D721Med (cell line): ENCODE results near the gene DFFB.

Source experiments
- DNase-seq: peaks from one replicate; pipeline ENCODE4 v3.0.0; 2011; ENCODE audit warnings: low spot score; ENCODE audit not compliant: insufficient read length
- FAIRE-seq: peaks from 2 replicates; lab custom pipeline; 2011; peaks lifted over from hg19 to GRCh38; lab: Jason Lieb, UNC
- CTCF ChIP-seq: IDR thresholded peaks from 2 replicates; pipeline ENCODE4 v1.5.1; 2012; ENCODE audit warnings: mild to moderate bottlenecking, control low read depth; ENCODE audit not compliant: insufficient read depth; ENCODE audit errors: missing control alignments

DFFB gene

GRCh38 chr1:3908886-3909517, 51.7 kb downstream of the DFFB start:
- no peak for FAIRE-seq
- no peak for DNase-seq
- no peak for TF ChIP-seq CTCF

- no peak for DNase-seq
- FAIRE-seq, result no peak
- TF ChIP-seq CTCF, result no peak
Measured at GRCh38 chr1:3909615-3910014, 52.3 kb downstream of the DFFB start.

DNA sequence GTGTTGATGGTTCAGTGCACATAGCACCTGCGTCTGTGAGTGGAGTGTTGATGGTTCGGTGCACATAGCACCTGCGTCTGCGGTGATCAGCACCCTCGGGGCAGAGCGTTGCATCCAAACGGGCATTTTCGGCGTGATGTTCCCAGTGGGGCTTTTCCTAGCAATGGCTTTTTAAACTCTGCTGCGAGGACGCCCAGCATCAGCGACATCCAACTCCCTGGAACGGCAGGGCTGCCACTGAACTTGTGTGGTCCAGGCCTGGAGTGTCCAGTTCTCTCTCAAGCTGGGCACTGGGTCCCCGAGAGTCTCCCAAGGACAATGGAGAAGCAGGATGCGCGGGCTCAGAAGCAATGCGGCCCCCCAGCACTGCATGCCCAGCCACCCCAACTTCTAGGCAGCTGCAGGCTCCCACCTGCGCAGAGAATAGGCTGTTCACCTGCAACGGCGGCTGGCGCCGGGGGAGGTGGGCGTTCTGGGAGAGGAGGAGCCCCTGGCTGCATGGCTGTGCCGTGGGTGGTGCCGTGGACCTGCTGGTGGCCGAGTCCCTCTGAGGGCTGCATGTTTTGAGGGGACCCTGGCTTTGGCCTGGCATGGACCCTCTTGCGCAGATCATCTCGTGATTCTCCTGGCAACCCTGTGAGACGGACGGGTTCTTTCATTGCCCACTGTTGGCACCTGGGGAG, 52.9 kb downstream of the DFFB start:
- no peak for FAIRE-seq
- TF ChIP-seq CTCF, result no peak
- no peak for DNase-seq

- DNase-seq, result peak; percentile 70
- TF ChIP-seq CTCF, result peak; percentile 87
- no peak for FAIRE-seq
Measured at GRCh38 chr1:3910857-3911845, 53.9 kb downstream of the DFFB start.

- no peak for FAIRE-seq
- no peak for DNase-seq
- no peak for TF ChIP-seq CTCF
Measured at GRCh38 chr1:3911981-3912808, 54.9 kb downstream of the DFFB start.

DNA sequence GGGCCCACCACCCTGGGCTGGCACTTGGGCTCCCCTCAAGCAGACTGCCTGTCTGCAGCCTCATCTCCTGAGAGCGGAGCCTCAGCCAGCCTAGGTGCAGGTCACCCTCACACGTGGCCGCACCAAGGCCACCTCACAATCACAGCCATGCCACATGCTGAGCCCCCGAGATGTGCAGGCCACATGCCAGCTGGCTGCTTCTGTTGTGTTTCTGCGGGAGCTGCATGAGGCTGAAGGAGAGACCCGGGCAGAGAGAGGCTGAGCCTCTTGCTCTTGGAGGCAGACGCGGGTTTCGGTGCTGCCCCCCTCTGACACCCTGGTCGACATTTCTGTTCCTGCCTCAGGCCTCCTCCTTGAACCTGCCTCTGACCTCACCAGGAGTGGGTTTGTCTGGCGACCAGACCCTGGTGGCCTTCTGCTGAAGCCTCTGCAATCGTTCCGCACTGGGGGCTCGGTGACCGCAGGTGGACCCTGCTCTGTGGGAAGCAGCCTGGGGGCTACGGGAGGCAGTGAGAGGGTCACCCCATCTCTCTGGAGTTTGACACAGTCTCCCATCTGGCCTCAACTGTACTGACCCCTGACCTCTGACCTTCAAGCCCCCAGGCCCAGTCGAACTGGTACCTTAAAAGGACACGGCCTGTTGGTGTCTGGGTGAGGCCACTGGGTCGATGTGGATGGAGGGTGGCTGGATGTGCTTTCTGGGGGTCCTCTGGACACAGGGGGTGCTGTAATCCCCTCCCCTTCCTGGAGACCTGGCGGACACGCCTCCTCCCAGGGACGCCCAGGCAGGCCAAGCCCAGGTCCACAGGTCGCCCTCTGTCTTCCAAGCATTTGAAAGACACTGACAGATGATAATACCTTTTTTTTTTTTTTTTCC, 55.8 kb downstream of the DFFB start:
- FAIRE-seq, result no peak
- DNase-seq, result no peak
- no peak for TF ChIP-seq CTCF
